GM18505 (cell line): ENCODE data around the gene LGMN.

Experiments
- ATAC-seq: cut with Tn5 transposase; IDR thresholded peaks from one replicate; pipeline ENCODE4 v1.9.1; 2021; ENCODE audit not compliant: unreplicated experiment
- POLR2A ChIP-seq: IDR thresholded peaks from 4 replicates; pipeline ENCODE4 v1.6.1; 2011; ENCODE audit warnings: borderline replicate concordance; ENCODE audit not compliant: insufficient read depth, insufficient read length; ENCODE audit errors: extremely low read depth

LGMN gene

DNA sequence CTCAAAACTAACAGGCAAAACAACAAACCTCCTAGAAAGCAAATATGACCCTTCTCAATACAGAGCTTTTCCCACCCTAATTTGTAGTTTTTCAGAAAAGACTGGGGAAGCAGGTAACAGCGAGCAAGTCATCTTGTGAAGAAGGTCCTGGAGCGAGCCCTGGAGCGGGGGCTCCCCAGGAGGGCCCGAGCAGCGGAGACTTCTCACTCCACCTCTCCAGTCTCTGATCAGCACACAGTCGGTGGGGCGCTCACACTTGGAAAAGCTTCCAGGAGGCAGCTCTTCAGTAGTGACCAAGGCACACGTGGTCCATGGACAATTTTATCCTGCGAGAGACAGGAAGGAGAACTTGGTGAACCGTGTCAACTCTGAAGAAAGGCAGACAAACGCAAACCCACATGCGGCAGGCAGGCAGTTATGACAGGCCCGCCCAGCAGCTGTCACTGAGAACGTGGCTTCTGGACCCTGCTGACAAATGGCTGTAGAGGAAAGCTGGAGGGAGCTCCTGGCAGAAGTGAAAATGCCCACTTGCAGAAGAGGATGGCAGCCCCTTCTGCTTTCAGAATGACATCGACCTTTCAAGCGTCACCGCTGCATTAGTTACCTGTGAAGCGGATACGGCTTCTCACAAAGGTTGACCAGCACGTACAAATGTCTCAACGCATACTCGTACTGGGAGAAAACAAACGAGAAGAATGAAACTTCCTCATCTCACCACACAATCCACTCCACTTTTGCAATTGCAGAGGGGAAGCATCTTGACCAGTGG is 44.2 kb downstream of the LGMN start:
- ATAC-seq, result peak; percentile 89
- no peak for TF ChIP-seq POLR2A

DNA sequence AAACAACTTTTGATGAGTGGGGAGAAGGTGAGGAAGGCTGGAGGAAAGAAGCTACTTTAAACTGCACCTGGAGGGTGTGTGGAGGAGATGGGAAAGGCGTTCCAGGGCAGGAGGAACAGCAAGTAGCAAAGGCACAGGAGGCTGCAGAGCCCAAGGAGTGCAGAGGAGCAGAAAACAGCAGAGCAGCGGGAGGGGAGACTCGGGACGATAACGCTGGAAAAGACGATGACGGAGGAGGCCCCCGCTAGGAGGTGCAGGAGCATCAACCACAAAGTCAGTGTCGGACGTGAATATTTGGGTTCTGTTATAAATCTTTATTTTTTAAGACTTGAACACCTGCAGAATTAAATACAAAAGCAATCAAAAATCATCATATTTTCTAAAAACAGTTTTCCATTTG is 44.9 kb downstream of the LGMN start:
- TF ChIP-seq POLR2A, result no peak

DNA sequence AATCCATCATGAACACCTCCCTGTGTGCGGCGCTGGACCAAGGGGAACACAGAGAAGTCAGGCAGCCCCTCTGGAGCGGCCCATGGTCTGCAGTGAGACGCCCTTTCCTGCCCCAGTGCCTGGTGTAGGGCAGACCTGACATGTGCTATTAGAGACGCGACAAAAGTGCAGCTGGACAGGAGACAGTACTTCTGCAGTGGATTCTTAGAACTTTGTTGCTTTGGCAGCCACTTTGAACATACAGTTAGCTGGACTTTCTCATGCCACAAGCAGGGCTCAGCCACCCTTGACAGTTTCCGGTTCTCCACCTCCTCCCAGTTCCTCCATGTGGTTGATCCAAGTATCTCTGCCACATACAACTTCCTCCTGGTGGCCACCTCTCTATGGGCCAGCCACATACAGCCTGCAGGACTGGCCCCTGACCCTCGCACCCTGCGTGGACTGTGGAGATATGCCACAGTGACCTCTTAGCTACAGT is 45.9 kb downstream of the LGMN start:
- ATAC-seq, result no peak
- peak; percentile 29 for TF ChIP-seq POLR2A

More for the DNA sequence above, 44.9 kb downstream of the LGMN start:
- no peak for ATAC-seq

DNA sequence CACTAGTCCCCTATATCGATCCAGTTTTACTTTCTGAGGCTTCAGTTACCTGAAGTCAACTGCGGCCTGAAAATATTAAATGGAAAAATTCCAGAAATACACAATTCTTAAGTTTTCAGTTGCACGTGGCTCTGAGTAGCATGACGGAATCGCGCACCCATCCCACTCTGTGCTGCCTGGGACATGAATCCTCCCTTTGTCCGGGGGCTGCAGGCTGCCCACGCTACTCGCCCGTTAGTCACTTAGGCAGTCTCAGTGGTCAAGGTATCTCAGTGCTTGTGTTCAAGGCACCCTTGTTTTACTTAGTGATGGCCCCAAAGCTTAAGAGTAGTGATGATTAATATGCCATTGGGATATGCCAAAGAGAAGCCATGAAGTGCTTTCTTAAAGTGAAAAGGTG is 46.6 kb downstream of the LGMN start:
- no peak for ATAC-seq
- no peak for TF ChIP-seq POLR2A

DNA sequence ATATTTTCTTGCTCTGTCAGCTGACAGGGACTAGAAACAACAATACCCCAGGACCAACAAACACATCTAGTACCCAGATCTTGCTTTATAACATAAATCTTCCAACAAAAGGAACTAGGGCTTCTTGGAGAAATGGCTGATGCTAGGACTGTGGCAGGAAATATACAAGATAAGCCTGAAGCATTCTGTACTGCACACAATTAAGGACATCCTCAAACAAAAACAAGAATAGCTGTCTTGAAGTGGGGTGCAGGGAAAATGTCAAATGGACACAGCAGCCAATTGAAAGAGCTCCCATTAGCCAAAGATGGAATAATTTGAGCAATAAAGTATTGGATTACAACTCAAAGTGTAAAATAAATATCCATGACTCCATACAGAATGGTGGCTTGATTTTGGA is 50.0 kb downstream of the LGMN start:
- no peak for TF ChIP-seq POLR2A
- no peak for ATAC-seq

DNA sequence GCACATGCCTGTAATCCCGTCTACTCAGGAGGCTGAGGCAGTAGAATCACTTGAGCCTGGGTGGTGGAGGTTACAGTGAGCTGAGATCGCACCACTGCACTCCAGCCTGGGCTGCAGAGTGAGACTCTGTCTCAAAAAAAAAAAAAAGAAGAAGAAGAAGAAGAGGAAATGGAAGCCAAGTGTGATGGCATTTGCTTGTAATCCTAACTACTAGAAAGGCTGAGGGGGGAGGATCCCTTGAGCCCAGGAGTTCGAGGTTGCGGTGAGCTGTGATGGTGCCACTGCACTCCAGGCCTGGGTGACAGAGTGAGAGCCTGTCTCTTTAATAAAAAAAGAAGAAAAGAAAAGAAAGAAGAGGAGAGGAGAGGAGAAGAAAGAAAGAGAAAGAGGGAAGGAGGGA is 52.1 kb downstream of the LGMN start:
- ATAC-seq, result no peak
- TF ChIP-seq POLR2A, result no peak

DNA sequence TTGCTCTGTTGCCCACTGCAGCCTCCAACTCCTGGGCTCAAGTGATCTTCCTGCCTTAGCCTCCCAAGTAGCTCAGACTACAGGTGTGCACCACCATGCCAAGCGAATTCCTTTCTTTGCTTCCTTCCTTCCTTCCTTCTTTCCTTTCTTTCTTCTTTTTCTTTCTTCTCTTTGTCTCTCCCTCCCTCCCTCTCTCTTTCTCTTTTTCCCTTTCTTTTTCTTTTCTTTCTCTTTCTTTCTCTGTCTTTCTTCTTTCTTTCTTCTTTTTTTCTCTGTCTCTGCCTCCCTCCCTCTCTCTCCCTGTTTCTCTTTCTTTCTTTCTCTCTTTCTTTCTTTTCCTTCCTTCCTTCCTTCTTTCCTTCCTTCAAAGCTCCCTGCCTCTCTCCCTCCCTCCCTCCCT is 52.9 kb downstream of the LGMN start:
- TF ChIP-seq POLR2A, result no peak
- no peak for ATAC-seq

DNA sequence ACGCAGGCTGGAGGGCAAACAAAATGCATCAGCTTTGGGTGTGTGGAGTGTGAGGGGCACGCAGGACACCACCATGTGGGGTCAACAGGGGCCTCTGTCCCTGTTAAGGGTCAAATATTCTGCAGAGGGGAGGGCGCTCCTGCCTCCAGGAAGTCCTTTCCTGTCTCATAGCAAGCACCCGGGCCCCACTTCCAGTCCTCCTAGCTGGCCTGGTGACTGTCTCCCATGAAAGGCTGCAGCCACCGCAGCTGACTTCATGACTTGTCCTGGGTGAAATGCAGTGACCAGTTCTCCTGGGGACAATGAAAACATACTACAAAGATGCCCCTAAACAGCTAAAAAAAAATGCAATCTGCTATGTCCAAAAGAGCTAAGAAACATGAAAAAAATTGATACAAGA is 53.6 kb downstream of the LGMN start:
- TF ChIP-seq POLR2A, result no peak
- ATAC-seq, result no peak

DNA sequence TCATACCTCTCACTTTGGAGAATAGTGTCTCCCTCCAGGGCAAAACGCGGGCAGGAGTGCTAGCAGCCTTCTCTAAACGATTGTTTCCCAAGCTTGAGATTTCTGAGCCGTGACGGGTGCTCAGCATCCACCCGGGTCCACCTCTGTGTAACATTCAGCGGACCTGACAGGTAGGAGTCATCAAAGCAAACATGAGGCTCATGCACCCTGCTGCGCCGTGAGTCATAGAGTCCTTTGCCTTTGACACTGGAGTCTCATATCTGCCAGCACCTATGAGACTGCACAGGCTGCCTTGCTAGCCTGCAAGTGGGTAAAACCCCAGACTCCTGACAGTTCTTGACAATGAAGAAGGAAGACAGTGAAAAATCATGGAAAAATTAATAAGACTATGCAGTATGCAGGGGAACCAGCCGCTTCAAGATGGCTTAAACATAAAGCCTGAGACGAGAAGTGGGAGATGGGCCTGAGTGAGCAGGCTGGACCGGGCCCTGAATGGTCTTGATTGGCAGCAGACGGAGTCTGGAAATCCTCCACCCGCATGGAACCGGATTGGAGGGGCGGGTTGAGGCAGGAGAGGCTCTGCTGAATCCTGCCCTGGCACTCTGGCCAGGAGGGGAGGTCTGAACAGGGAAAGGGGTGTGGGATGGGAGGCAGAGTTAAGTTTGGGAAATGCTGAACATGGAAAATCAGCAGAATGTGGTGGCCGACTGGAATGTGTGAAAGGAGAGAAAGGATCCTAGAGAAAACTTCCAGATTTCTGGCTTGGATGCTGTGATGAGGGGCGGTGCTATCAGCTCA is 54.2 kb downstream of the LGMN start:
- TF ChIP-seq POLR2A, result no peak
- no peak for ATAC-seq

DNA sequence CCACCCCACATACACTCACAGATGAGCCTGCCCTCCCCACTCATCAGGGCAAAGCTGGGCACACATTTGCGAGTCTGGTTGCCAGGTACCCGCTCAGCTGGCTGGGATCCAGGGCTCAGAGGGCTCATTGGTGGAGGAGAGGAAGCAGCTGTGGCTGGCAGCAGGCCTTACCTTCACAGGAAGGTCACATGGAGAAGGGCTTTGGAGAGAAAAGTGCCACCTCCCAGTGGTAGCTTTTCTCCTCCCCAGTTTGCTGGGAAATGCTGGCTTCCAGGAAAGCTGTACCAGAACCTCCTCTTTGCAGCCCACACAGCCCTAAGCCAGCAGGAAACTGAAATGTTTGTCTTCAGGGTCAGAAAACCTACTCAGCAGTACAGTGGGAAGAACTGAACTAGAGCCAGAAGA is 55.6 kb downstream of the LGMN start:
- ATAC-seq, result no peak
- TF ChIP-seq POLR2A, result no peak

DNA sequence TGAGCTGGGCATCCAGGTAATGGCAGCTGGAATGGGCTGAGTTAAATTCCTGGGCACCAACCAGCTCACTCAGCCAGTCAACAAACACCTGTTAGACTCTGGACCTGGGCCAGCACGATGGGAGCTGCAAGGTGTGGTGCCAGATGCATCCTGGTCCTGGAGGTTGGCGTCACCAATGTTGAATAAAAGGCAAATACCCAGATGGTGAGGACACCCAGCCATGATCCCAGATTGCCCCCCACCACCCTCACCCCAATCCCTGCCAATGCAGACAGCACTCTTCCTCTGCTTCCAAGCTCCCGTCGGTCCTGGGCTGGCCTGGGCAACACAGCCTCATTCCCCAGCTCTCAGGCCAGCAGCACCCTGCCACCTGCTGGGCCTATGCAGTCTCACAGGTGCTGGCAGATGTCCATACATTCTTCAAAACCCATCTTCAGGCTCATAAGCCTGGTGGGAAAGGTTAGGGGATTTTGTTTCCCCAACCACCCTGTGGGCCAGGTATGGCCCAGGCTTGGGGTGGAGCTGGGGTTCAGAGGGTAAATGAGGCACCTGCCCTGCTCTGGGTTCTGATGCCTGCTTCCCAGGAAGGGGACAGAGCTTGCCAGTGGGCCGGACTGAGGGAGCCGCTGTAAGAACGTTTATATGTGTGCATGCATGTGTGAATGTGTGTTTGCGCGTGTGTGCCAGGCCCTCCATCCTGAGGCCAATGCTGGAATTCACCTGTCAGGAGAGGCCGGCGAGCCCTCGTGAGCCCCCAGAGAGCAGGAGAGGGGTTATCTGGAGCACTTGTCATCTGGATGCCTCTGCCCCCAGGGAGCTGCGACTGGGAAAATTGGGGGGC is 58.0 kb downstream of the LGMN start:
- no peak for ATAC-seq
- TF ChIP-seq POLR2A, result no peak

DNA sequence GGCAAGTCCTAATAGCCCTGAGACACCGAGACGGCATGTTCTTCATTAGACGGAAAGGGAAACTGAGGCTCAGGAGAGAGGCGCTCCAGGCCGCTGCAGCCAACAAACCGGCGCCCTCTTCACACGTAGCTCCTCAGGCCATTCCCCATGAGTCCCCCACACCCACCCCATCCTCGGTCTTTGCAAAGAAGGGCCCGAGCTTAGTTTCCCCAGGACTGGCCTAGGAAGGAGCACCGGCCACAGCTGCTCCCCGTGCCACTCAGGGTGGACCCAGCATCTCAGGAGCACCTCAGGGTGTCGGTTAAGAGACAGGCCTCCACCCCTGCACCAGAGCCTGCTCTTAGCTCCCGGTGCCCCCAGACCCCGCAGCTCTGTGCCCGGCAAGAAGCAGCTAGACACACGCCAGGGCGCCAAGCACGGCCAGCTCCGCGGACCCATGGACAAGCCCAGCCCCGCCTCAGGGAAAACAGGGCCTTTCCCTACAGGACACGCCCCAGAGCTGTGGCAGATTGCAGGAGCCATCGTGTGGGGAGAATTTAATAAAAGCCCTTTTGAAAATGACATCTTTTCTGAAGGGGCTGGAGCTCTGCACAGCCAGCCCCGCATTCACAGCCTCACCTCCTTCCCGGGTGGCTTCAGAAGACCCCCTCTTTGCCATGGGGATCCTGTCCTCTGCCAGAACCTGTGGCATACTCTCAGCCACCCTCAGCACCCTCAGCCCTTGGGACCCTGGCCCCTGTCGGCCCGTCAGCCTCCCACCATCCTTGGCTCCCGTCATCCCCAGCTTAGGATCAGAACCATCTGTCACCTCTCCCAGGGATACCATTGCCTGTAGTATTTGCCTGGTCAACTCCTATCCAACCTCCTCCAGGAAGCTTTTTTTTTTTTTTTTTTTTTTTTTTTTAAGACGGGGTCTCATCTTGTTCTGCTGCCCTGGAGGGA is 59.7 kb downstream of the LGMN start:
- ATAC-seq, result no peak
- TF ChIP-seq POLR2A, result no peak
